GM10266 (cell line): Measurements from ENCODE around the gene OR10G3.

Source experiments
- DNase-seq: peaks from one replicate; pipeline ENCODE4 v3.0.0; 2012; ENCODE audit errors: extremely low spot score
- TF ChIP-seq, protein P1 (sequence below): IDR thresholded peaks from 2 replicates; pipeline ENCODE4 v1.5.1; 2012; ENCODE audit warnings: mild to moderate bottlenecking, low read depth; ENCODE audit not compliant: control insufficient read depth, insufficient read depth; ENCODE audit errors: missing control alignments

The OR10G3 gene

GRCh38 chr14:21518725-21519124 lies 61.2 kb downstream of the OR10G3 start:
- TF ChIP-seq, protein P1, sequence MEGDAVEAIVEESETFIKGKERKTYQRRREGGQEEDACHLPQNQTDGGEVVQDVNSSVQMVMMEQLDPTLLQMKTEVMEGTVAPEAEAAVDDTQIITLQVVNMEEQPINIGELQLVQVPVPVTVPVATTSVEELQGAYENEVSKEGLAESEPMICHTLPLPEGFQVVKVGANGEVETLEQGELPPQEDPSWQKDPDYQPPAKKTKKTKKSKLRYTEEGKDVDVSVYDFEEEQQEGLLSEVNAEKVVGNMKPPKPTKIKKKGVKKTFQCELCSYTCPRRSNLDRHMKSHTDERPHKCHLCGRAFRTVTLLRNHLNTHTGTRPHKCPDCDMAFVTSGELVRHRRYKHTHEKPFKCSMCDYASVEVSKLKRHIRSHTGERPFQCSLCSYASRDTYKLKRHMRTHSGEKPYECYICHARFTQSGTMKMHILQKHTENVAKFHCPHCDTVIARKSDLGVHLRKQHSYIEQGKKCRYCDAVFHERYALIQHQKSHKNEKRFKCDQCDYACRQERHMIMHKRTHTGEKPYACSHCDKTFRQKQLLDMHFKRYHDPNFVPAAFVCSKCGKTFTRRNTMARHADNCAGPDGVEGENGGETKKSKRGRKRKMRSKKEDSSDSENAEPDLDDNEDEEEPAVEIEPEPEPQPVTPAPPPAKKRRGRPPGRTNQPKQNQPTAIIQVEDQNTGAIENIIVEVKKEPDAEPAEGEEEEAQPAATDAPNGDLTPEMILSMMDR, result no peak
- no peak for DNase-seq
